K562 (cell line): ENCODE results near the gene HSPB6. TPM values are rescaled to one million over a fixed set of nuclear protein-coding genes. Genes with fewer than 3 reads are reported as not detected.

Source experiments
- CCAR2 ChIP-seq: fragments of 200-400 bp; formaldehyde crosslinking; IDR thresholded peaks from 2 replicates; pipeline ENCODE4 v1.6.1; 2017; ENCODE audit warnings: mild to moderate bottlenecking, low read depth, low read length
- ILK ChIP-seq: fragments of 450-650 bp; IDR thresholded peaks from 2 replicates; pipeline ENCODE4 v1.6.1; 2016; ENCODE audit warnings: missing genetic modification characterization, low read depth, mild to moderate bottlenecking, missing compliant biosample characterization, moderate library complexity, borderline replicate concordance
- KDM5B ChIP-seq: fragments of 200-600 bp; sonication (generic); IDR thresholded peaks from 2 replicates; pipeline ENCODE4 v1.6.1; 2012; ENCODE audit warnings: low read depth, mild to moderate bottlenecking, moderate library complexity, low read length, control low read depth, inconsistent platforms; ENCODE audit not compliant: insufficient replicate concordance
- PBX2 ChIP-seq, 2 experiments: IDR thresholded peaks in 1 of 2; conservative IDR thresholded peaks in 1 of 2; 2 replicates each; pipeline ENCODE4 v1.6.1; 2016; ENCODE audit warnings: low read depth in 2 of 2, mild to moderate bottlenecking in 1 of 2, missing compliant biosample characterization in 1 of 2, missing genetic modification characterization in 1 of 2, moderate library complexity in 1 of 2
- RBM34 ChIP-seq: fragments of 200-400 bp; formaldehyde crosslinking; IDR thresholded peaks from 2 replicates; pipeline ENCODE4 v1.6.1; 2018; ENCODE audit warnings: low read length, borderline replicate concordance; ENCODE audit not compliant: insufficient read depth
- ZBTB17 ChIP-seq: fragments of 450-650 bp; formaldehyde crosslinking; IDR thresholded peaks from 2 replicates; pipeline ENCODE4 v1.4.0; 2020; ENCODE audit warnings: mild to moderate bottlenecking
- ZC3H4 ChIP-seq: sonication (generic); formaldehyde crosslinking; IDR thresholded peaks from 2 replicates; pipeline ENCODE4 v1.9.0; 2021; ENCODE audit warnings: missing genetic modification reagents, borderline replicate concordance
- ZNF311 ChIP-seq: fragments of 250-450 bp; sonication (Bioruptor Pico); IDR thresholded peaks from 2 replicates; pipeline ENCODE4 v1.4.0; 2020; ENCODE audit warnings: mild to moderate bottlenecking, moderate library complexity
- polyA plus RNA-seq, 8 experiments: library from polyadenylated mRNA; depleted of rRNA in 4 of 8; stranded (reverse) in 5 of 8; unstranded in 3 of 8; fragments of >200 nt; fragmentation: Nextera tagmentation in 2 of 8; fragmentation: Illumina TruSeq in 1 of 8; extraction: Ambion mirVana in 2 of 8; extraction: Trizol in 1 of 8; gene quantifications; 2 replicates each; pipeline versions ENCODE4 v1.2.1 to v1.2.3, GENCODE V29; 2011 to 2014; ENCODE audit warnings: inconsistent platforms in 1 of 8, missing spikeins in 1 of 8
- total RNA-seq, 7 experiments: library from RNA; depleted of rRNA in 6 of 7; stranded (reverse); fragments of >200 nt in 6 of 7; fragmentation: Illumina TruSeq in 2 of 7; extraction: Trizol in 2 of 7; gene quantifications; 2 replicates each; pipeline versions ENCODE4 v1.2.1 to v1.2.3, GENCODE V29; 2011 to 2021; ENCODE audit warnings: low replicate concordance in 1 of 7
- TF ChIP-seq, protein P1 (sequence below): IDR thresholded peaks from 2 replicates; pipeline ENCODE4 v1.6.1; 2011; ENCODE audit not compliant: insufficient read length; ENCODE audit errors: extremely low read depth

The HSPB6 gene
- total and polyA plus RNA-seq, 9 of the 15 experiments (the other 6 are each of a cell fraction or from before 2014, with no cell fraction given), result 0.55 TPM; not detected in 8

DNA sequence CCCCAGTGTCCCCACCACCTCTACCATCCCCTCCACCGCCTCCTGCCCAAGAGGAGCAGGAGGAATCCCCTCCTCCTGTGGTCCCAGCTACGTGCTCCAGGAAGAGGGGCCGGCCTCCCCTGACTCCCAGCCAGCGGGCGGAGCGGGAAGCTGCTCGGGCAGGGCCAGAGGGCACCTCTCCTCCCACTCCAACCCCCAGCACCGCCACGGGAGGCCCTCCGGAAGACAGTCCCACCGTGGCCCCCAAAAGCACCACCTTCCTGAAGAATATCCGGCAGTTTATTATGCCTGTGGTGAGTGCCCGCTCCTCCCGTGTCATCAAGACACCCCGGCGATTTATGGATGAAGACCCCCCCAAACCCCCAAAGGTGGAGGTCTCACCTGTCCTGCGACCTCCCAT lies 36.2 kb downstream of the HSPB6 start (continued):
- TF ChIP-seq PBX2 (CRISPR knock-in tag; IDR thresholded peaks at IDR 0.05; ENCODE audit: low read depth), result no peak
- no peak for TF ChIP-seq PBX2 (tag; conservative IDR thresholded peaks at IDR 0.05; ENCODE audit: low read depth)
- TF ChIP-seq CCAR2, result no peak
- no peak for TF ChIP-seq ZBTB17 (CRISPR knock-in tag)
- no peak for TF ChIP-seq ZC3H4 (CRISPR knock-in tag)
- no peak for TF ChIP-seq KDM5B
- TF ChIP-seq RBM34, result no peak
- no peak for TF ChIP-seq ZNF311 (CRISPR knock-in tag)
- TF ChIP-seq ILK, result no peak
- TF ChIP-seq, protein P1, sequence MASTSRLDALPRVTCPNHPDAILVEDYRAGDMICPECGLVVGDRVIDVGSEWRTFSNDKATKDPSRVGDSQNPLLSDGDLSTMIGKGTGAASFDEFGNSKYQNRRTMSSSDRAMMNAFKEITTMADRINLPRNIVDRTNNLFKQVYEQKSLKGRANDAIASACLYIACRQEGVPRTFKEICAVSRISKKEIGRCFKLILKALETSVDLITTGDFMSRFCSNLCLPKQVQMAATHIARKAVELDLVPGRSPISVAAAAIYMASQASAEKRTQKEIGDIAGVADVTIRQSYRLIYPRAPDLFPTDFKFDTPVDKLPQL, result no peak
